HG02763 (cell line): ENCODE measurements around the gene KIF6.
"Not testable (repeated sequence)": the region's sequence is repeated elsewhere in the genome, so short reads cannot be mapped to it uniquely, and the experiment has no call there.

ENCODE experiments used
- ATAC-seq: cut with Tn5 transposase; IDR thresholded peaks from one replicate; pipeline ENCODE4 v1.9.1; 2021; ENCODE audit warnings: mild to moderate bottlenecking, moderate library complexity; ENCODE audit not compliant: unreplicated experiment

Gene KIF6

DNA sequence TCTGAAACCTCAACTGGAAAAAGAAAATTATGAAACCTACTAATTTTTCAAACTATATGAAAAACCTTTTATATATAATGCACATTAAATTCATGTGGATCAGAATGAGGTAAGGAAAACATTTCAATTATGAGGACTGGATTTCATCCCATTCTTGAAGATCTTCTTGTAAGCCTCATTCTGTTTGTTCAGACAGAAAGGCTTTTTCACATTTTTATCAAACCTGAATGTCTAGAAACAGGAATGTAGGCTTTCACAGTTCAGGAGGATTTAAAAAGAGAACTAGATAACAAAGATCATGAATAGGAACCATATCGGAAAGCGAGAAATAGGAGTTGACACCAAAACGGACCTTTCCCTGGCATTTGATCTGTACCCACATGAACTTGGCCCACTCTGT is 210.2 kb downstream of the KIF6 start:
- ATAC-seq, result no peak

DNA sequence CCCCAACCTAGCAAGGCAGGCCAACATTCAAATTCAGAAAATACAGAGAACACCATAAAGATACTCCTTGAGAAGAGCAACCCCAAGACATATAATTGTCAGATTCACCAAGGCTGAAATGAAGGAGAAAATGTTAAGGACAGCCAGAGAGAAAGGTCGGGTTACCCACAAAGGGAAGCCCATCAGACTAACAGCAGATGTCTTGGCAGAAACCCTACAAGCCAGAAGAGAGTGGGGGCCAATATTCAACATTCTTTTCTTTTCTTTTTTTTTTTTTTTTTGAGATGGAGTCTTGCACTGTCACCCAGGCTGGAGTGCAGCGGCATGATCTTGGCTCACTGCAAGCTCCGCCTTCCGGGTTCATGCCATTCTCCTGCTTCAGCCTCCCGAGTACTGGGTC is 215.4 kb downstream of the KIF6 start:
- ATAC-seq, result not testable (repeated sequence)

DNA sequence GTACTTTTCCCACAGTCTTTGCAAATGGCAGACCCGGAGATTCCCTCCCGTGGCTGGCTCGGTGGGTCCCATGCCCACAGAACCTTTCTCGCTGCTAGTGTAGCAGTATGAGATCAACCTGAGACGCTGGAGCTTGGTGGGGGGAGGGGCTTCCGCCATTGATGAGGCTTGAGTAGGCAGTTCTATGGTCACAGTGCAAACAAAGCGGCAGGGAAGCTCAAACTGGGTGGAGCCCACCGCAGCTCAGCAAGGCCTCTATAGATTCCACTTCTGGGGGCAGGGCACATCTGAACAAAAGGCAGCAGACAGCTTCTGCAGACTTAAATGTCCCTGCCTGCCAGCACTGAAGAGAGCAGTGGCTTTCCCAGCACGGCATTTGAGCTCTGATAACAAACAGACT is 216.7 kb downstream of the KIF6 start:
- no peak for ATAC-seq

DNA sequence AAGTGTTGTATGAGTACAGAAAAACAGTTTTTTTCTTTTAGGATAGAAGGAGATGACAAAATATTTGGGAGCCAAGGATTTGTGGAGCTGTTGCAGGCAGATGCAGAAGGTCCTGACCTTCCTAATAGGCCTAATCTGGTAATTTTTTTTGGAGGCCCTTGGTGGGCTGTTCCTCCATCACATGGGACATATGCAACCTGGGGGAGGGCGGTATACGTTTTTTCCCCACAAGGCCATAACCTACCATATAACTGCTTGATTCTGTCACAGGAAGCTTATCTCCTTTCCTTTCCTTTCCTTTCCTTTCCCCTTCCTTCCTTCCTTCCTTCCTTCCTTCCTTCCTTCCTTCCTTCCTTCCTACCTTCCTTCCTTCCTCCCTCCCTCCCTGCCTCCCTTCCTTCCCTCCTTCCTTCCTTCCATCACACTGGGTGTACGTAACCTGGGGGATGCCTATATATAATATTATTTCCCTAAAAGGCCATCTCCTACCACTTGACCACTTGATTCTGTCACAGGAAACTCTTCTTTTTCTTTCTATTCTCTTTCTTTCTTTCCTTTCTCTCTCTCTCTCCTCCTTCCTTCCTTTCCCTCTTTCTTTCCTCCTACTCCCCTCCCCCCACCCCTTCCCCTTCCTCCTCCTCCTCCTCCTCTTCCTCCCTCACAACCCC is 217.7 kb downstream of the KIF6 start:
- ATAC-seq, result no peak

DNA sequence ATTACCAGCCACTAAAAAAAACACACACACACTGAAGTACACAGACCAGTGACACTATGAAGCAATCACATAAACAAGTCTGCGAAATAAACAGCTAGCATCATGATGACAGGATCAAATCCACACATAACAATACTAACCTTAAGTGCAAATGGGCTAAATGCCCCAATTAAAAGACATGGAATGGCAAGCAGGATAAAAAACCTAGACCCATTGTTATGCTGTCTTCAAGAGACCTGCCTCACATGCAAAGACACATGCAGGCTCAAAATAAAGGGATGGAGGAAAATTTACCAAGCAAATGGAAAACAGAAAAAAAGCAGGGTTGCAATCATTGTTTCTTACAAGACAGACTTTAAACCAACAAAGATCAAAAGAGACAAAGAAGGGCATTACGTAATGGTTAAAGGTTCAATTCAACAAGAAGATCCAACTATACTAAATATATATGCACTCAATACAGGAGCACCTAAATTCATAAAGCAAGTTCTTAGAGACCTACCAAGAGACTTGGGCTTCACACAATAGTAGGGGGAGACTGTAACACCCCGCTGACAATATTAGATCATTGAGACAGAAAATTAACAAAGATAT is 222.7 kb downstream of the KIF6 start:
- ATAC-seq, result not testable (repeated sequence)

DNA sequence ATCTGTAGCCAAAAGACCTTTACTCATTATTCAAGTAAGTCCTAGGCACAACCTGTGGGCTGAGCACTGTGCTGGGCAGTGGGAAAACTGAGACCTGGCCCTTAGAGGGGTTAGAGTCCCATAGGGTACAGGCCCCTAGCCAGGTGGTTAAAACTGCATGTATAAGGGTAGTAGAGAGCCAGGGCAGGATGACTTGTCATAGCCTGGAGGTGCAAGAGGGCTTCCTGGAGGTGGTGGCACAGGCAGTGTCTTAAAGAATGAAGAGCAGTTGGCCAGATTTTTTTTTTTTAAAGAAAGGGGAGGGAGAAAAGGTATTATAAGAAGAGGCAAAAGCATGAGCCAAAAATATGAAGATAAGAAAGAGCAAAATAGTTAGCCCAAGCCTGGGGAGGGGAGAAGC is 226.2 kb downstream of the KIF6 start:
- no peak for ATAC-seq

DNA sequence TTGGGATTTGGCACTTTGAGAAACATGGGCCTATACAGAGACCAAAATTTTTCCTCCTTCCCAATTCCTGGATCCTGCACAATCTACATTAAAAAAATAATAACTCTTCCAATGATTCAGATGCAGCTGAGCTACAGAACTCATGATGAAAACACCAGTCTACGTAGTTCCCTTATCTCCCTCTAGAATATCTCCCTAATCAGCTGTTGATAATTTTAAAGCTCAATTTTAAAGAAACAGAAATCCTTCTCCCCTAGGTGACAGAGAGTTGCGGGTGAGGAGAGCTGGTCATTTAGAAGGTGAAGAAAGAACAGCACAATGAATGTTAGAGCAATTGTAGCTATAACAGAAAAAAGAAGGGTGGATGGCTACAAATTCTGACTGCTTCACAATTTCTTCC is 227.1 kb downstream of the KIF6 start:
- no peak for ATAC-seq

DNA sequence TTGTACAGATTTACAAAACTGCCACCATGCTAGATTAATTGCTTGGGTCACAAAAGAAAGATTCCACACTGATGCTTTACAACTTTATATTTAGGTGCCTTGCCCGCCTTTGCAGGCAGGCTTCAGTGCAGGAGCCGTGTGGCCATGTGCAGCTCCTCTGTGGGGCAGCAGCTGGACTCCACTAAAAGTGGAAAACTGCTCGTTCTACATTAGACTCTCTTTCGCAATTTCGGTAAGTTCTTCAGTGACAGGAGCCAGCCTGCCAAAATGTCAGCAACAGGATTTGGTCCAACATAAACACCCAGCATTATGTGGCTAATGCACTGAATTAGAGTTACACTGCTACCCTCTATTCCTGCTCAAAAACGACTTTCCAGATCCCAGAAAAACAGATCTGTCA is 228.3 kb downstream of the KIF6 start:
- no peak for ATAC-seq

DNA sequence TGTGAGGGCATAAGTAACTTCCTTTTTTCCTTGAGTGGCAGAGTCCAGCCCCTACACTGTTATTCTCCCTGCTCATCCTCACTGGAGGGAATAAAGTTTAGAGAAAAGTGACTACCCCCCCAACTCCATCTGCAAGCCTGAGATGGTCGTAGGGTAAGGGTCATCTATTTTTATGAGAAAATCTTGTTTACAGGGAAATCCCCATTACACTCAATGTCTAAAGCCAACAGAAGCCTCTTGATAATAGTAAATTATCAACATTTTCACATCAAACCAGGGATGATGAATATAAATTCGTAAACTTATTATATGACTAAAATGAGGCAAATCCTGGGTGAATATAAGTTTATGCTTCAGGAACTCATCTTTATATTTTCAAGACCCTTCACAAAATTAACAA is 228.8 kb downstream of the KIF6 start:
- no peak for ATAC-seq

DNA sequence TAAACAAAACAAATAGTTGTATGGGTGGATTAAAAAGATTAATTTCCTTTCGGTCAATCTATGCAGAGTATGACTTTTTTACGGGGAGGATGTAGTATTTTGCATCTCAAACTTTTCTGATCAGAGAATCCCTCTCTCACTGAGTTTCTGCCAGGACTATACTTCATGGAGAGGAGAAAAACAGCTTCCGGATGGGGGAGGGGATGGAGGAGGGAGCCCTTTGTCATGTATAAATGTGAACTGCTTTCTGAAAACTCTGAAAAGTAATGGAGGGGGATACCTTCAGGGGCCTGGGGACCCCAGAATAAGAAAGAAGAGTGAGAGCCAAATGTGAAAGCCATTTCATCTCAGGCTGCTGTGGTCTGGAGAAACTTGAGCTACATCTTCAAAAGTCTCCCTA is 229.6 kb downstream of the KIF6 start:
- no peak for ATAC-seq

DNA sequence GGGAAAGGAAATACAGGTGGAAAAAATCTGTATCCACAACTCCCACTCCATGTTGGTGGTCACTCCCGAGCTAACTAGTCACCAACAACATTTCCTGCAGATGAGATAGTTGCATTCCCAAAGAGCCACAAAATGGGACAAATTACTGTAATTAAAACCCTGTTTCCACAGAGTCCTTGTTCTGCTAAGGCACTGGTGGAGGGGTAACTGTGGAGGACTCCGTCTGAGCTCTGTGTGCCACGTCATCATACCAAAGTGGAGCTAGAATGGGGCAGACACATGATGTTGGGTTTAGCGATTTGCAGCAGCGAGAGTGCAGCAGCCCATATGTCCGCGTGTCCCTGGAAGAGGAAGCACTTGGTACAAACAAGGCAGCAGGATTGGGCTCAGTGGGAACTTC is 230.2 kb downstream of the KIF6 start:
- ATAC-seq, result no peak

DNA sequence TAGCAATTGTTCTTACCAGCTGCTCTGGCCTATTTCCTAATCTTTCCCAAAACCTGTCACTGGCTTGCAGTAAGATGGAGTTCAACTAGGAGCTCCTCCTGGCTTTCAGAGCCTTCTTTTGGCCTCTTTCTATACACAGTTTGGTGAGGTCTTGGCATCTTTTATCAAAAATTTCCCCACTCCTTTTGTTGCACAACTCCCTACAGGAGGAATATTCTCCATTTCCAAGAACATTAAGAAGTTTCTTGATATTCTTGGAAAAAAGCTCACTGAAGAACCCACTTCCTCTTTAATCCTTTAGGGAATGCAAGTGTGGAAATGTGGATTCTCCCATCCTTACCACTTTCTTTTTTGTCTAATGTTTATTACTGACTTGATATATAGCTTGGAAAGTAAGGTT is 231.4 kb downstream of the KIF6 start:
- no peak for ATAC-seq

DNA sequence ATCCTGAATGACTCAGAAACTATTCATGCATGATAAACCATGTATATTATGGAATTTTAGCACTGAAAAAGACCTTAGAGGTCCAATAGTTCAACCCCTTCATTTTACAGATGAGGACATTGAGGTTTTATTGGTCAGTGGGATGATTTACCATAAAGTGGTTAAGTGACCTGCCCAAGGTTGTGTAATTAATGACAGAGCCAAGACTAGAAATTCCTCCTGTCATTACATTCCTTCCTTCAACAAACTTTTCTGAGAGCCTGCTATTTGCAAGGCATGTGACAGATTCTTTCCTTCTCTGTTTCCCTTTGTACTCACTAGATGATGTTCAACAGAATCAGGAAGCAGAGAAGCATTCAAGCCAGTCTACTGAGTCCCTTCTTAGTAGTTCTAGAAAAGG is 232.0 kb downstream of the KIF6 start:
- ATAC-seq, result no peak

DNA sequence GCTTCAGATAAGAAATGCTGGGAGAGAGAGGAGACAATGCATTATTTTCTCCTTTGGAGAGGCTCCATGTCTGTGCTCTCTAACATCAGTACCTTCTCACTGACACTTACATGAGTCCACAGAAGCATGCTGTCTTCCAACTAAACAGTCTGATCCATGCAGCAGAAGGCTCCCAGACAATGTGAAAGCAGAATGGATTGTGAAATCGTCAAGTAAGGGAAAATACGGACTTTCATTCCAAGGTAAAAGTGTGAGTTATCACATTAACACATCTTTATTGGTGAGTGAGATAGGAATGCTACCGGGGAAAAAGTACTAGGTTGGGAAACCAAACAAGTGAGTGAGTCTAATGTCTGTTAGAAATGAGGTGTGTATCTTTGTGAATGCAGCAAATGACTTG is 235.1 kb downstream of the KIF6 start:
- ATAC-seq, result no peak

DNA sequence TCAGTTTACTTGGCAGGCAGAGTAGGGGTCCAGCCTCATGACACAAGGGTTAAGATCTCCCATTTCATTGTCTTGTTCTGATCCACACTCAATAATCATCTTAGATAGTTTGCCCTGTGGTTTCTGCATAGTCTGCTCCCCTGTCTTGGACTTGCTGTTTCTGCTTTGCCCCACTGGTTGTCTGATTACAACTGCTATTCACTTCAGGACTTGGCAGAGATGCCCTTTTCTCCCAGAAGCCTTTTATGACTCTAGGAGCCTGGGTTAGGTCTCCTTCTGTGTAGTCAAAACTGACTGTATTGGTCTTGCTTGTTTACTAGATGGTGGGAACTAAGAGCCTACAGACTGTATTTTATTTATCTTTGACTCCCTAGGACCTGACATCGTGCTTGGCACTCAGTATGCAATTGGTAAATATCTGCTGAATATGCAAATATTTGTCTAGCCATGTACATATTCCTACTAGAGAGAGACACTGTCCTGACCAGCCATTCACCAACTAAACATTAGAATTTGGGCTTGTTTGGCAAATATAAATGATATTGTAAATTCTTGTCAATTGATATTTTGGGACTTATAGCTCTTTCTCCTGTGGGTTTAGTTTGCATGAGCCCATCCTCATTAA is 236.8 kb downstream of the KIF6 start:
- ATAC-seq, result no peak

DNA sequence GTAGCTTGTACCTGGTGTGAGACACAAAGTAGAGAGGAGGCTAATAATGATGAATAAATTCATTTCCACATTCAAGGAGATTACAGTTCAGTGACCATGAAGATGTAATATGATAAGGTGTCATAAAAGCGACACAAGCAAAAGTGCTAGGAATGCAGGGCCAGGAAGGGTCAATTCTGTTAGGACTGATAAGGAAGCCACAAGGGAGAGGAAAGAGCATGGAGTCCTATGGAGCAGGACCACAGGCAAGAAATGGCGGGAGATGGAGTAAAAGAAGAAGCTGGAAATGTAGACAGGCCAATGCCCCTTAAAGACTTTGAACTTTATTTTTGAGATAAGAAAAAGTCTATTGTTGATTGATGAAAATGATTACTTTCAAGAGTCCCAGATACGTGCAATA is 240.9 kb downstream of the KIF6 start:
- ATAC-seq, result no peak

DNA sequence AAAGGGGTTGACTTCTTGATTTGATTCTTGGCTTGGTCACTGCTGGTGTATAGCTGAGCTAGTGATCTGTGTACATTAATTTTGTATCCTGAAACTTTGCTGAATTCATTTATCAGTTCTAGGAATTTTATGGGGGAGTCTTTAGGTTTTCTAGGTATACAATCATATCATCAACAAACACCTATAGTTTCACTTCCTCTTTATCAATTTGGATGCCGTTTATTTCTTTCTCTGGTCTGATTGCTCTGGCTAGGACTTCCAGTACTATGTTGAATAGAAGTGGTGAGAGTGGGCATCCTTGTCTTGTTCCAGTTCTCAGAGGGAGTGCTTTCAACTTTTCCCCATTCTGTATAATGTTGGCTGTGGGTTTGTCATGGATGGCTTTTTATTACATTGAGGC is 245.4 kb downstream of the KIF6 start:
- not testable (repeated sequence) for ATAC-seq

DNA sequence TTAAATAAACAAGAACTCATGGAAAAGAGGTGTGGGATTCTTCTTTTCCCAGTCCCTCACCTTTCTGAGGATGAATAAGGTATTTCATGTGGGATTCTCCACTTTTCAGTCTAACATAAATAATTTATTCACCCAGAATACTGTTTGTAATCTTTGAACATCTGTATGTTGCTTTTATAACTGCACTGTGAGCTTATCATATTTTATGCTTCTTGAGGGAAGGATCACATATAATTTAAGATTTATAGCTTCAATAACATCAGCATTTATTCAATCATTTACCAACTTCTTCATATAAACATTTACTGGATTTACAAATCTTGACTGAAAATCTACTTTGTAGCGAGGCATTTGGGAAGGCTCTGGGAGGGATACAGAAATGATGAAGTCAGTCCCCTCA is 248.5 kb downstream of the KIF6 start:
- ATAC-seq, result no peak

DNA sequence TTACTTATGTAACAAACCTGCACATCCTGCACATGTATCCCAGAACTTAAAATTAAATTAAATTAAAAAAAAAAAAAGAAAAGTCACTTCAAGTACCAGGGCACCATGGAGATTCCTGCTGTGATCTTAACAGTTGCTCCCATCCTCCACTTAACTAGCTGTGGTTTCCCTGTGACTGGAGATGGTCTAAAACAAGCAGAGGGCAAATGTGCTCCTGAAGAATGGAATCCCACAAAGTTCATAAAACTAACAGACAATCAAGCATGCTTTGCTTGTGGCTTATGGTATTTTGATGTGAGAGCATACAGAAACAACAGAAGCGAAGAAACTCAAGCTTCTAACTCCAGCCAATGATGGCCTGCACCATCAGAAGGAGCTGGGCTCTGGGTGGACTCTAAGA is 249.1 kb downstream of the KIF6 start:
- no peak for ATAC-seq

DNA sequence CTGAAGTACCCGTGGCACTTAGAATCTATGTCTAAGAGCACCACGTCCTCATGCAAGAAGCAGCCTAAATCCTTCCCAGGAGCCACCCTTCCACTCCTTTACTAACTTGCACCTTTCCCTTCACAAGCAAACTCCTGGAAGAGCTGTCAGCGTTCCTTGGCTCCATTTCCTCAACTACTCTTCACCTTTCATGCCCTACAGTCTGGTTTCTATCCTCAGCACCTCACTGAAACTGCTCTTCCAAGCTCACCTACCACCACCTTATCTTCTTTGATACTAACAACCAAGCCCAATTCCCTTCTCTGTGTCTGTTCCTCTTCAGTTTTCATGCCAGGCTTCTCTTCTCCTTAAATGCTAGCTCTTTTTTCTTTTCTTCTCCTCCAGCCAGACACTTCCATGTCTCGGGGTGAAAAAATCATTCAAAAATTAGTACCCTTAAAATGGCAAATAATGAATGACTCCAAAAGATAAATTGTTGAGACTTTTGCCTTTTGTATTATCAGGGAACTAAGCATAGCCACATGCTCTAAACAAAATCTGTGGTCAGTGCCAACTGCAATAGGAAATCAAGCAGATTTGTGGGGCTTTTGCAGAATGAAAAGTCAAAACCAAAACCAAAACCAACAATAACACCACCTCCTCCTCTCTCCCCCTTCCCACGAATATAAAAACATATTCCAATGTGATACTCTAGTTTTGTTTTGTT is 253.1 kb downstream of the KIF6 start:
- ATAC-seq, result peak; percentile 57

DNA sequence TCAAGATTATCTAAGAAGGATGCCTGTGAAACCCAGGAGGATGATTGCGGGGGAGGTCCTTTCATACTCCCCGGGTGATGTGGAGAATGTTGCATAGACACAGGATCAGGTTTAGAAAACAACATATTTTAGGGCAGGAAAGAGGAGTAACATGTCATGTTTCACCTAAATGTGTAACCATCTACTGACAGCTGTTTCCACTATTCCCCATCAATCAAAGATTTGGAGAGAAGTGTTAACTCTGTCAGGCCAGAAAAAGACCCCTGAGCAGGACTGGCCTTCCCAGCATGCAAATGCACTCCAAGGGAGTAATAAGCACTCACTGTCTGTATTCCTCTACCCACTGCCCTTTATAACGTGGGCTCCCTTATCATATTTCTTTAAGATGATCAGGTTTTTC is 254.7 kb downstream of the KIF6 start:
- ATAC-seq, result no peak

DNA sequence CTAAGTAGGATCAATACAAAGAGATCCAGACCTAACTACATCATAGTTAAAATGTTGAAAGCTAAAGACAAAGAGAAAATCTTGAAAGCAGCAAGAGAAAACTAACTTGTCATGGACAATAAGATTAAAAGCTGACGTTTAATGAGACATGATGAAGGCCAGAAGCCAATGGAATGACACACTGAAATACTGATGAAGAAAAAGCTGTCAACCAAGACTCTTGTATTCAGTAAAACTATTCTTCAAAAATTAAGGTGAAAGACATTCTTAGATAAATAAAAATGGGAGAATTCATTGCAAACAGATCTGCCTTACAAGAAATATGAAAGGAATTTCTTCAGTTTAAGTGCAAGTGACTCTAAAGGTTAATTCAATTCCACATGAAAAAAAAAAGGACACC is 256.8 kb downstream of the KIF6 start:
- ATAC-seq, result no peak
